ENCODE results near the gene HPSE2.
"Not testable (repeated sequence)": the region's sequence is repeated elsewhere in the genome, so short reads cannot be mapped to it uniquely, and the experiment has no call there.

HPSE2 gene

DNA sequence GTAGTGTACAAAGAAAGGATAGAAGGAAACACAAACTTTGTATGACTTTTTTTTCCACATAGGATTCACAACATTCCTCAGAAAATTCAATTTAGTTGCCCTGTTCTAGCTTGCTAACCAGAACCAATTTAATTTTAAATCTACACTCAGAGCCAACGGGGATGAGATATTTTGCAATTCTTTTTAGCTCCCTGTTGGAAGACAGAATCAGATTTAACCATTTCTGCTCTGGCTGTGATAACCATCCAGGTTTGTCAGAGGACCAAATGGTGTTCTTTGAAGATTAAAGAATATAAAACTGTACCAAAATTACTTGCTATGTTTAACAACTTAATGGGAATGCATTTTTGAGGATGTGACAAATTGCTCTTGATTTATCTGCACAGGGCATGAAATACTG, 319.7 kb downstream of the HPSE2 start:
- no peak for DNase-seq

DNA sequence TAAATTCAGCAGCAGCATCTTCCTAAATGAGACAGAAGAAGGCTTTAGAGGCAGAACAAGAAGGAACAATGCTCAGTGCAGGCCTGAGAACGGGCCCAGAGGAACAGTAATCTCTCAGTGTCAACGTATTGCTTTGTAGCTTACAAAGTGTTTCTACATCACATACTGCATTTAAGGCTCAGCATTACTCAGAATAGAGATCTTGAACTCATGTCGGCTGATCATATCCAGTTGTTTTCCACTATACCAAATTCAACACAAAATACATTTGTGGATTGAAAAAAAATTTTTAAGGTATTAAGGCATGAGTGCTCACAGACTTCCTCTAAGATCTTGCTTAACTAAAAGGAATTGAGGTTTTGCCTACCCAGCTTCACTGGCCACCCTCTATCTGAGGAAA, 325.1 kb downstream of the HPSE2 start:
- DNase-seq, result no peak

DNA sequence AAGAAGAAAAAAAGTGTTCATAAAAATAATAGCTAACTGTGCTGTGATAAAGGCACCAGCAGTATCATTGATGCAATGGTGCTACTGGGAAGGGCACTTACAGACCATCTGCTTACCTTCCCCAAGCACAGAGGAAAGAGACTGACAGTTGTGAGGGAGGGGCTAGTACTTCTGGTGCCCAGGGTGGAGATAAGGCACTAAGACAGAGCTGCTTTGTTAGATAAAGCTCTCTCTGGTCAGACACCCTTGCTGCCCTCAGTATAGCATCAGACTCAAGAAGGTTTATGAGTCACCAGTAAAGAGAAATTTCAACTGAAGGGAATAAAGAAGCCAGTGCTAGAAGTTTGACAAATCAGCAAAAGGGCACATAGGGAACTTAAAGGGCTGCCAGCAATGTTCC, 325.6 kb downstream of the HPSE2 start:
- no peak for DNase-seq

DNA sequence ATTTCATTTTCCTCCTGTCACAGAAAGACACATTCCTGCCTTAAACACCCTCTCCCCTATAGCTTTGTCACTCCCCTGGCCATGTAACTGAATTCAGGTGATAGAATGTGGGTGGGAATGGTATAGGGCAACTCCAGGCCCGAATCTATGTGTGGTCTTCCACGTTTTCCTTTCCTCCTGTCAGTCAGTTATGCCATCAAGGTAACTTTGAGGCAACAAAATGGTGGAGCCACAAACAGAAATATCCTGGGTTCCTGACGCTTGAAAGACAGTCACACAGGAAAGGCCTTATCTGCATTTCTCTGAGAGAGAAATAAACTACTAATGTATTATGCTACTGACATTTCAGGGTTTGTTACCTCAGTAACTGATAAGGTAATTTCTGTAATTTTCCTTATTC, 326.8 kb downstream of the HPSE2 start:
- DNase-seq, result no peak

DNA sequence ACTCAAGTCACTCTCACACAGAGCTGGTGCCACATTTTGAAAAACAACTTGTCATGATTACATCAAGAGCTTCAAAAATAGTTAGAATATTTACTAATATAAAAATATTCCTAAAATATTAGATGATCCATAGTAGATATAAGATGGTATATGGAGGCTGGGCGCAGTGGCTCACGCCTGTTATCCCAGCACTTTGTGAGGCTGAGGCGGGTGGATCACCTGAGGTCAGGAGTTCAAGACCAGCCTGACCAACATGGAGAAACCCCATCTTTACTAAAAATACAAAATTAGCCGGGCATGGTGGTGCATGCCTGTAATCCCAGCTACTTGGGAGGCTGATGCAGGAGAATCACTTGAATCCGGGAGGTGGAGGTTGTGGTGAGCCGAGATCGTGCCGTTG, 327.4 kb downstream of the HPSE2 start:
- not testable (repeated sequence) for DNase-seq

DNA sequence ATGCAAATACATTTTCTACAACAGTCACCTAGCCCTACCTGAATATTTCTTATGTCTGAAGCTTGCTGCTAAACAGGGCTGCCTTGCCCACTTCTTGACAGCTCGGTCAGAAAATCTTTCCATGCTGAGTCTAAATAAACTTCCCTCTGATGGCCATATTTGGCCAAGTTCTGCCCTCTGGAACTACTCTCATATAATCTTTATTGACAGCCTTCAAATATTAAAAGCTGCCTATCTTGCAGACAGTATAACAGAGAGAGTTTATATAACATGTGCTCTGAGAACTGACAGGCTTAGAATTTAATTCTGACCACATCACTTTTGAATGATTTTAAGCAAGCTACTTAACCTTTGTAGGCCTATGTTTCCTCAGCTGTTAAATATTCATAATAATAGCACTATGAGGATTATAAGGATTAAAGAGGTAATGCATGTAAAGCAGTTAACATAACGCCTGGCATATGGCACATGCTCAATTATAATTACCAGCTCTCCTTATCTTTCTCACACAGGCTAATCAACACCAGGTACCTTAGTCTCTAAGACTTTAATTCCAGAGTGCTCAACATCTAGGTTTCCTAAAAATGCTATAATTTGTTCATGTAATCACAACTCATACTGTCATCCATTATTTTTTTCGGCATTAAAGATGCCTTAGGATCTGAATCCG, 334.1 kb downstream of the HPSE2 start:
- no peak for DNase-seq

DNA sequence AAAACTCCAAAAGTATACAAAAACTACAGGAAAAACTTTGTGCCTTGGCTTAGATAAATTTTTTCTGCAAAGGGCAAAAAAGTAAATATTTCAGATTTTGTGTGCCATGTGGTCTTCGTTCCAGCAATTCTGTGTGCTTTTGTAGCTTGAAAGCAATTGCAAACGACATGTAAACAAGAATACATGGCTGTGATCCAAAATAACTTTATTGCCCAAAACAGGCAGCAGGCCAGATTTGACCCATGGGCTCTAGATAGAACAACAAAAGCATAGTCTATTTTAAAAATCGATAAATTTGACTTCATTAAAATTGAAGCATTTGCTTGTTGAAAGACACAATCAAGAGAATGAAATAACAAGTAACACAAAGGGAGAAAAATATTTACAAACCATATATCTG, 336.6 kb downstream of the HPSE2 start:
- DNase-seq, result no peak

DNA sequence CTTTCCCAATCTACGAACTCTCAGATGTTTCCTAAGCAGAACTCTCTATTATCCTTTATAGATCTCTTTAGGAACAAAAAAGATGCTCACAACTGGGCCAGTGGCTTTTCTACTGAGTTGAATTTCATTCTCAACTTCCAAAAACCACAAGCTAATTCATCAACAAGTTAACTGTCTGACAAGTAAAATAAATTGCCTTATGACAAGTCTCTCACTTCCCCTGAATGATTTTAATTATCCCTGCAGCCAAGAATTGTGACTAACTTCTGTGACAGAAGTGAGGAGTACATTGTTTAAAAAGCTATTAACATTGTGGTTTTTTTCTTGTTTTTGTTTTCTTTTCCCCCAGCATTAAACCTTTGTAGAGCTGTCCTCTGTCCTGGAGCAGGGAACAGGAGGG, 343.1 kb downstream of the HPSE2 start:
- no peak for DNase-seq

DNA sequence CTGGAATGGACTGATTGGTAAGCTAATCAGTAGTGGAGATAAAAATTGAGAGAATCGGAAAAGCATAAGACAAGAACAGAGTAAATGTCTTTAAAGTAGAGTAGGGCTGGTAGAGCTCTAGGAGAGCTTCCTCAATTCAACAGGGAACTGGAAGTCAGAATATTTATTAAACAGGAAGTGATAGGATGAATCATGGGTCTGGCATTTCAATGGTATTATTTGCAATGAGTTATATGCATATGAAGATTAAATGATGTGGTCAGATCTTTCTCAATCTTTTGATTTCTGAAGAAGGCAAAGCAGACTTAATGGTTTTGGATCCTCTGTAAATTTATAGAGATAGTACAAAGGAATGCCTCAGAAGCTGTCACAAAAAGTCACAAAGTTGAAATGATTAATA, 349.0 kb downstream of the HPSE2 start:
- no peak for DNase-seq

DNA sequence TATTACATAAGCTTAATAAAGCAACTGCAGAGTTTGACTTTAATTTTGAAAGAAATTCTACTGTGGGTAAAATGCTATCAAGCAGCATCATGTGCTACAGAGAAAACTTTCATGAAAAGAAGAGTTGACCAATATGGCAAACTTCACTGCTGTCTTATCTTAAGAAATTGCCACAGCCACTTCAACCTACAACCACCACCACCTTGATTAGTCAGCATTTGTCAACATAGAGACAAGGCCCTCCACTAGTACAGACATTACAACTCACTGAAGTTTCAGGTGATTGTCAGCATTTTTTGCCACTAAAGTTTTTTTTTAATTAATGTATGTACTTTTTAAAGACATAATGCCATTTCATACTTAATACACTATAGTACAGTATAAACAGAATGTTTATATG, 350.3 kb downstream of the HPSE2 start:
- no peak for DNase-seq

DNA sequence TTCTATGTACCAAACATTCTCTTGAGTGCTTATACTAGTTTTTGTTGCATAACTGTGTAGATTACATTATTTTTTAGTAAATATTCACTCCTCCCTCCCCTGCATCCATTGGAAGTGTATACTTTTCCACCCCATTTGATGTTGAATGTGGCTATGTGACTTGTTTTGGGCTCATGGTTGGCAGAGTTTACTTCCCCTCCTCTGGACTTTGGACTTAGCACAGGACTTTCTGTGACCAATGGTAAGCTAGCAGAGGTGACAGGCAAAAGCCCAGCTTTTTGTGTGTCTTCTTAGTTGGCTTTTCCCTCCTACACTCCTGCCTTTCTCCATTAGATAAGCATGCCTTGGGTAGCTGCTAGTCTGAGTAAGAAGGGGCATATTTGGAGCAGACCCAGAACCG, 353.9 kb downstream of the HPSE2 start:
- DNase-seq, result no peak

DNA sequence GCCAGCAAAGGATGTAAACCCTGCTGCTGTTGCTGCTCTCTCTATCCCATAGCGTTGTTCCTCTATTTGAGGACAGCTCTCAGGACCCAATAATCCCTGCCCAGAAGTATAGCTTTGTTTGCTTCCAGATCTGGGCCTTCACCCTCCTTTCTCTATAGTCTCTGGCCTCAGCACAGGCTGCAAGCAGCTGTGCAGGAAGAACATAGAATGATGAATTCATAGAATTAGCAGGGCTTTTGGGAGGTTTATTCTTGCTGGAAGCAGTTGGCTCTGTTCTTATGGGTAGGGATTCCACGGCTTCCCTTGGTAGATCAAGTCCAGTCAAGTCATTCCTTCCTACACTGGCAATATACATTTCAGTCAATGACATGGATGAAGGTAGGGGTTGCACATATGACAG, 354.7 kb downstream of the HPSE2 start:
- DNase-seq, result no peak

DNA sequence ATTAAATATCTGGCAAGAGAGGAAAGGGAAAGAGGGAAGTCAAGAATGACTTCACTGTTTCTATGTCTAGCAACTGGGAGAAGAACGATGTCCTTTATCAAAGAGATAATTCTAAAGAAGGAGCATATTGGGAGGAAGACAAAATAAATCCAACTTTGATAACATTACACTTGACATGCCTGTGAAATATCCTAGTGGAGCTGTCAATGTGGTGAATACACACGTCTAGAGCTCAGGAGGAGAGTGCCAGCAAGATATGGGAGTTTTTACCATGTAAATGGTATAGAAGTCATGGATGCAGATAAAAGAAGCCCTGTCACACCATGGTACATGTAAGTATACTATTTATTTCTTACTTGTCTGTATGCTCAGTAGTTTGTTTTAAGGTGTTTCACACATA, 356.7 kb downstream of the HPSE2 start:
- no peak for DNase-seq

DNA sequence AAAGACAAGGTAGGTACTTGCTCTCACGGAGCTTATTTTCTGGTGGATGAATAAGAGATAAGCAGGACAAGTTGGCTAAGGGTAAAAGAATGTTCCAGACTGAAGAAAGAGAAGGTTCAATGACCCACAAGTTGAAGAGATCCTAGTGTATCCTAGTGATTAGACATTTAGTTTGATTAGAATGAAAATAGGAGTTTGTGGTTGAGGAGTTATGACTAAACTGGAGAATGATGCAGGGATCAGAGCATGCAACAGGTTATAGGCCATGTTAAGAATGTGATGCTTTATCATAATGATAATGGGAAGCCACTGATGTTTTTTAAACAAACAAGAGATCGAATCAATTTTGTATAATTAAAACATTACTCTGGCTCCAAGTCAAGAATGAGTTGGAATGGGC, 357.2 kb downstream of the HPSE2 start:
- no peak for DNase-seq

DNA sequence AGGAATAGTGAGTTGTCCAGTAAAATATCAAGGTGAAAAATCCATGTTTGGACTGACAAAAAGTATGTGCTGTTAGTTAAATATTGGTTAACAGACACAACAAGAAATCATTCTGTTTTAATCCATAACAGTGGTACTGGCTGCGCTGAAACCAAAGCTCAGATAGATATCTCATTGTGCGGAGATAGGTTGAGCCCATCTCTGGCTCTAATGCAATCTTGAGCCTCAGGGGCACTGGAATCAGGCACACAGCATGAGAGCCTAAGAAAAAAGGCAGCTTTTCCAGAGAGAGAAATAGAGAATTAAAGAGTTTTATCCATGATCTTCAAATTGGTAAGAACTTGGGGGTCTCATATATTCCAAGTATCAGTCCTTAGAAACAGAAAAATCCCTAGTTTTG, 373.7 kb downstream of the HPSE2 start:
- no peak for DNase-seq

DNA sequence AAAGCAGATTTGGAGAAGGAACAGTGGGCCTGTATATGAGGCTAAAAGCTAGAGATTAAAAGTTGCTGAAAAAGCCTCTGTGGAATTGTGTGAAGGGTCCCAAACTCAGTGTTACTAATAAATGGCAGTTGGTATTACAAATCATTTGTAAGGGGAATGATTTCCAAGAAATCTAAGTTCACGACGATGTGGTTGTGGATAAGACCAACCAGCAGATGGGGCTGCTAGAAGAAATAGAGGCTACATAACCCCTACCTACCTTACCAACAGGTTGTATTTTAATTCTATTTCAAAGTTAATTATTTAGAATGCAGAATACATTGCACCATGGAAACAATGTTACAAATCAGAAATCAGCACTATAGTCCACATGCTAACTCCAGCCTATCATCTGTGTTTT, 377.1 kb downstream of the HPSE2 start:
- DNase-seq, result no peak

DNA sequence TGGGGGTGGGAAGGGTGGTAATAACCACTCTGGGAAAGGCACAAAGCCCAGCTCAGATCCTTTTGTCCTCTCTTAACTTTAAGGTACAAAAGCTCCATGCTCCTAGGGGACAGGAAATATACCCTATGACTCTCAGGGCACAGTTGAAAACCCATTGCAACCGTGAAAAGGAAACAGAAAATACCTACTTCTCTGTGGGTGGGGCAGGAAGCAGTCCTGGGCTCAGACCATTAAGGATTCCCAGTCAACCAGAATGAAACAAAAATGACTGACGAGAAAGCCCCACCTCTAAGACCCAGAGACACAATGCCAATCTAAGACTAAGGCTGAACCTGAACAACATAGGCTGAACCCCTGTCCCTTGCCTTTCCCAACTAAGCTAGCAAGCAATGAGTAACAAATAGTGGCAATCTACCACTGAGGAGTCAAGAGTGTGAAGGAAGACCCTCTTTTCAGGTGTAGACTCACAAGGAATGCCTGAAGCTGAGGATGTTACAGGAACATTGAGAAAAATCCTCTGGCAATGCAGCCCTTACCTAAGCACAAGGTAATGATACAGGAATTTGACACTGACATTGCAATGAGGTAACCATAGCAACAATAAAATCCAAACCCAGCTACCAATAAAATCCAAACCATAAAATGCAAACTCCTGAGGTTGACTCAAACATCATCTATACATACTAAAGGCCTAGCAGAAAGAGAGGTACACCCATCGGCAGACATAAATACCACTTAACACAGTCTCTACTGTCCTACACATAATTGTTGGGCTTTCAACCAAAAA, 380.1 kb downstream of the HPSE2 start:
- no peak for DNase-seq

DNA sequence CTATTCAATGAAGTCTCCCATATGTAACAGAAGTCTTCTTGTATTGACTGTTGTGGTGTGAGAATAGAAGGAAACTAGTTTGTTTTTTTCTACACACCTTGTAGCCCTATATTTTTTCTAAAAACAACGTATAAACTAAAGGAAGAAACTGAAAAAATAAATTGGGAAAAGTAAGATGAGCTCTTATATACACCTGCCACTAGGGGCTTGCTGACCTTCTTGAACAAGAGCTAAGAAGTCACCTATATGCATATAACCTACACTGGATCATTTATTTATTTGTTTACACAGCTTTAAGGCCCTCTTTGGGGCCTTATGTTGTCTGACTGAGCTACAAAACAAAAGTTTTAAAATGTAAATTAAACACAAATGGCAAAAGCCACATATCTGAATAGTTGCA, 383.0 kb downstream of the HPSE2 start:
- no peak for DNase-seq

DNA sequence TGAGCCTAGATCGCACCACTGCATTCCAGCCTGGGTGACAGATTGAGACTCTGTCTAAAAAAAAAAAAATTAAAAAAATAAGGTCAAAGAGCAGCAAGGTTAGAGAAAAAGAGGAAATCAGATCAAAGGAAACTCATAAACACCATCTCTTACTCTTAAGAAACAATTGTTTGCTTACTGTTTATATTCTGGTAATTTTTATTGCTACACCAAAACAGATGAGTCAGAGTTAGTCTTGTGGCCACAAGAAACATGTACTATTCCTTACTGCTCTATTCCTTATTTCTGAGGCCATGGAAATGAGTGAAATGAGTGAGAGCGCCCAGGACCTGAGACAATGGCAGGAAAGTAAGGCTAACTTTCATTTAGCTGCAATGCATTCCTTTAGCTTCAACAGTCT, 387.3 kb downstream of the HPSE2 start:
- no peak for DNase-seq

DNA sequence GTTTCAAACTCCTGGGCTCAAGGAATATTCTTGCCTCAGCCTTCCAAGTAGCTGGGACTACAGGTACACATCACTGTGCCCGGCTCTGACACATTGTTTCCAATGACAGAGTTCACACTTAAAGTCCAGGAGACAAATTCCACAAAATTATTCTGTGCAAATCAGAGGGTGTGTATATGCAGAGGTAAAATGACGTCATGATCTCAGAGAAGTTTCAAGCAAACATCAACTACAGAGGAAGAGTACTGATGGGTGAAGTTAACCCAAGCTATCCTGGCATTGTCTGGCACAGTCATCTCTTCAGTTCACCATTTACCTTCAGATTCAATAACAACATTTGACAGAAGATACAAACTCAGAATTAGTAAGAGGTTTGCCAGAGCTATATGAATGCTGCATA, 388.9 kb downstream of the HPSE2 start:
- no peak for DNase-seq

DNA sequence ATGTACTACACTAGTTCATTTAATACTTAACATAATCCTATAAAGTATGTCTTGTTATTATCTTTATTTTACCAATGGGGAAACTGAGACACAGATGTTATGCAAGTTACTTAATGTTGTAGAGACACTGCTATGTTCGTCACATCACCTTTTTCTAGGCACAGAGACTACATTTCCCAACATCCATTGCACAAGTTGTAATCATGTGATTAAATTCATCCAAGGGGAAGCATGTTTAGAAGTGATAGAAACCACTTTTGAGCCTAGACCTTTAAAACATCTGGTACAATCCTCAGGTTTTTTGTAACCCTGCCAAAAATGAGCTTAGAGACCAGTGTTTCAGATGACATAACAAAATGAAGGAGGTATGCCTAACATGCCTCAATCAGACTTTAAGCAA, 402.1 kb downstream of the HPSE2 start:
- no peak for DNase-seq

DNA sequence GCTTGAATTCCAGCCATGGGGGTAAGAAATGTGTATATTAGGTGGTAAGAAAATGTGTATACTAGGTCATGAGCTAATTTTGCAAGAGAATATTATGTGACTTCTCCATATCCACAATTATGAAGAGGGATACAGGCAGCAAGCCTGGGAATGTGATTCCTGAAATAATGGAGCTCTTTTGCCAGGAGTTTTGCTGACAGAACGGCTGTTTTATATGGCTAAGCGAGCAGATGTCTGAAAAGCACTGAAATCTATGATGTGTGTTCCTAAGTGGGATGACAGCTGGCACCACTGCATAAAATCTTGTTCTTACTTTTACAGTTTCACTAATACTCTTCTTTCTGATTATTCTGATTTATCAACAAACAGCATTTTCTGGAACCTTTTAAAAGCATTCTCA, 402.9 kb downstream of the HPSE2 start:
- no peak for DNase-seq

DNA sequence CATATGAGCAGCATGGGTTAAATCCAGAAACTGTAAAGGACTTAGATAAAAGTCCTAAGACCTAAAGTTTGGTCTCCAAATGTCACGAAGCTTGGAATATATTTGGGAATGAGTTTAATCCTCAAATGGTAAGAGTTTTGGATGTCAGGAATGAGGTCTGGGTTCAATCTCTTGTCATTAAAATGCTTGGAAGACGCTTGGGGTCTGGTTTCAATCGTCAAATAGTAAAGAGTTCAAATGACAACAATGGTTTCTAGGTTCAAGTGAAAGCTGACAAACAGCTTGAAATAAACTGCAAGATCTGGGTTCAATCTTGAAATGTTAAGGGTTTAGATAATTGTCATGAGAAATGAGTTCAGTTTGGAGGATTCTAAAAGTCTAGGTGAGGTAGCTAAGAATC, 403.5 kb downstream of the HPSE2 start:
- no peak for DNase-seq

DNA sequence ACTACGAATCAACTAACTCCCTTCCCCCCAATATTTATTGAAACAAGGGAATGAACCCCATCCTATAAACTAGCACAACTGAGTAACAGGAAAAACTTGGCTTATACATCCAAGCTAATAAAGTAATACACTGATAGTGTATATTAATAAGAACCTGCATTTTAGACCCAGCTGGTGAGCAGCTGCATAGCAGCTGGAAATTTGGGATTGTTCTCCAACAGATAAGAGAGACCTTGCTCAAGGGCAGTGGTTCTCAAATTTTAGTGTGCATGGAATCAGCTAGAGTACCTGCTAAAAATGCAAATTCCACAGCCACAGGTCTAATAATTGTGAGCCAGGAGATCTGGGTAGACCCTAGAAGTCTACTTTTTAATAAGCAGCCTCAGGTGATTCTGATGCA, 404.3 kb downstream of the HPSE2 start:
- no peak for DNase-seq

DNA sequence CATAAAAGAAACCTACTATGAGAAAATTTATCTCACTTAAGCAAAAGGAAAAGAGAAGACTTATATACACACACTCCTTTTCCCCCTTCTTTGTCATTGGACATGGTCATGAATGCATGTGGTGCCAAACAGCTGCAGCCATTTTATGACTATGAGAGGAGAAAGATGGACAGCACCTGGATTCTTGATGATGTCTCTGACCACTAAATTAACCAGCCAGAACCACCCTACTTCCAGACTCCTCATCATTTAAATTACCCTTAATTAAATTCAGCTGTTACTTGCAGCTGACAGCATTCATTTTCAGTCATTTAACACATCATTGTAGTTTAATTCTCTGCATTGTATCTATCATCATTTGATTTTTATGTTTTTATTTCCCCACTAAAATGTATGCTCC, 409.9 kb downstream of the HPSE2 start:
- no peak for DNase-seq
